GM12891 (cell line): ENCODE results near the gene EWSR1.
A peak's percentile ranks its signal among the peaks of the same experiment; 100 is the strongest.

ENCODE experiments used
- PAX5 ChIP-seq: IDR thresholded peaks from 2 replicates; pipeline ENCODE4 v1.6.1; 2011; ENCODE audit warnings: low read length, moderate library complexity, mild to moderate bottlenecking; ENCODE audit not compliant: insufficient read depth, severe bottlenecking
- POLR2A ChIP-seq: IDR thresholded peaks from 2 replicates; pipeline ENCODE4 v1.6.1; 2011; ENCODE audit warnings: low read depth, low read length, control low read depth
- POLR2AphosphoS5 ChIP-seq: IDR thresholded peaks from 2 replicates; pipeline ENCODE4 v1.6.1; 2011; ENCODE audit warnings: low read depth, low read length, control low read depth
- POU2F2 ChIP-seq: IDR thresholded peaks from 2 replicates; pipeline ENCODE4 v1.6.1; 2011; ENCODE audit warnings: low read depth, mild to moderate bottlenecking, control low read depth, low read length, moderate library complexity
- SPI1 ChIP-seq: IDR thresholded peaks from 2 replicates; pipeline ENCODE4 v1.6.1; 2011; ENCODE audit warnings: low read depth, low read length, control low read depth
- TAF1 ChIP-seq: IDR thresholded peaks from 2 replicates; pipeline ENCODE4 v1.6.1; 2011; ENCODE audit warnings: low read depth, low read length, control low read depth

- peak; percentile 89; the same call in 1 of the 2 replicates for TF ChIP-seq POLR2A
- peak; percentile 93 for TF ChIP-seq POLR2AphosphoS5
- TF ChIP-seq PAX5 = no peak
- no peak for TF ChIP-seq TAF1
- TF ChIP-seq SPI1 = no peak
- TF ChIP-seq POU2F2 = peak; percentile 91
These were observed 32.9 kb downstream of the EWSR1 start for GRCh38 chr22:29300807-29301601.
